ENCODE data around the gene STEAP2.

The STEAP2 gene

GRCh38 chr7:90239625-90240228, 28.2 kb downstream of the STEAP2 start:
- Histone ChIP-seq H3K79me2 (ENCODE audit: insufficient read depth, low read length) (no peaks in the 10 kb centered on the region), H3K9ac (ENCODE audit: low read length) (no peak overlapping the region), H4K20me1 (ENCODE audit: low read depth, low read length) (no peaks in the 10 kb centered on the region), H3K36me3 (ENCODE audit: low read length) (no peaks in the 10 kb centered on the region), H2AFZ (ENCODE audit: low read depth, low read length, severe bottlenecking) (peak overlapping the region; percentile 16), H3K9me3 (ENCODE audit: insufficient read depth, low read length) (no peaks in the 10 kb centered on the region), H3K27me3 (ENCODE audit: low read length) (no peaks in the 10 kb centered on the region), H3K4me3 (ENCODE audit: insufficient read depth, low read length, poor library complexity, severe bottlenecking) (no peak overlapping the region), H3K4me2 (ENCODE audit: low read depth, low read length, poor library complexity, severe bottlenecking) (peak overlapping the region; percentile 26), H3K9me2 (replicated peaks; ENCODE audit: insufficient read depth, low read length) (no peaks in the 10 kb centered on the region), H3K27ac (ENCODE audit: low read depth, low read length) (no peak overlapping the region), H3F3A (ENCODE audit: insufficient read depth) (no peaks in the 10 kb centered on the region)
- no peak for TF ChIP-seq CTCF (IDR thresholded peaks at IDR 0.05; ENCODE audit: insufficient read depth, low read length, poor library complexity, severe bottlenecking)
- TF ChIP-seq EZH2phosphoT487 (conservative IDR thresholded peaks at IDR 0.05; ENCODE audit: low read length): no peak

- Histone ChIP-seq H3K36me3 (ENCODE audit: low read length) (no peaks in the 10 kb centered on the region), H3F3A (ENCODE audit: insufficient read depth) (no peaks in the 10 kb centered on the region), H3K9me2 (replicated peaks; ENCODE audit: insufficient read depth, low read length) (no peaks in the 10 kb centered on the region), H3K27ac (ENCODE audit: low read depth, low read length) (no peak overlapping the region), H4K20me1 (ENCODE audit: low read depth, low read length) (no peaks in the 10 kb centered on the region), H2AFZ (ENCODE audit: low read depth, low read length, severe bottlenecking) (no peak overlapping the region), H3K4me3 (ENCODE audit: insufficient read depth, low read length, poor library complexity, severe bottlenecking) (no peak overlapping the region), H3K27me3 (ENCODE audit: low read length) (no peaks in the 10 kb centered on the region), H3K4me2 (ENCODE audit: low read depth, low read length, poor library complexity, severe bottlenecking) (no peak overlapping the region), H3K79me2 (ENCODE audit: insufficient read depth, low read length) (no peaks in the 10 kb centered on the region), H3K9ac (ENCODE audit: low read length) (no peak overlapping the region), H3K9me3 (ENCODE audit: insufficient read depth, low read length) (no peaks in the 10 kb centered on the region)
- TF ChIP-seq EZH2phosphoT487 (conservative IDR thresholded peaks at IDR 0.05; ENCODE audit: low read length) (no peak), CTCF (IDR thresholded peaks at IDR 0.05; ENCODE audit: insufficient read depth, low read length, poor library complexity, severe bottlenecking) (no peak)
Observed at GRCh38 chr7:90242369-90243168, 31.0 kb downstream of the STEAP2 start.

GRCh38 chr7:90243556-90243955, 32.0 kb downstream of the STEAP2 start:
- TF ChIP-seq CTCF (IDR thresholded peaks at IDR 0.05; ENCODE audit: insufficient read depth, low read length, poor library complexity, severe bottlenecking) (no peak), EZH2phosphoT487 (conservative IDR thresholded peaks at IDR 0.05; ENCODE audit: low read length) (no peak)
- Histone ChIP-seq H3K9ac (ENCODE audit: low read length) (no peak overlapping the region), H3K79me2 (ENCODE audit: insufficient read depth, low read length) (no peaks in the 10 kb centered on the region), H3K27ac (ENCODE audit: low read depth, low read length) (no peak overlapping the region), H3K9me2 (replicated peaks; ENCODE audit: insufficient read depth, low read length) (no peaks in the 10 kb centered on the region), H4K20me1 (ENCODE audit: low read depth, low read length) (no peaks in the 10 kb centered on the region), H3K4me2 (ENCODE audit: low read depth, low read length, poor library complexity, severe bottlenecking) (no peak overlapping the region), H3K4me3 (ENCODE audit: insufficient read depth, low read length, poor library complexity, severe bottlenecking) (no peak overlapping the region), H3F3A (ENCODE audit: insufficient read depth) (no peaks in the 10 kb centered on the region), H3K9me3 (ENCODE audit: insufficient read depth, low read length) (no peaks in the 10 kb centered on the region), H3K36me3 (ENCODE audit: low read length) (no peaks in the 10 kb centered on the region), H2AFZ (ENCODE audit: low read depth, low read length, severe bottlenecking) (no peak overlapping the region), H3K27me3 (ENCODE audit: low read length) (no peaks in the 10 kb centered on the region)

Data from SU-DHL-6 (cell line).